HG03159 (cell line): ENCODE results near the gene CSTPP1.

Experiments used
- ATAC-seq: cut with Tn5 transposase; IDR thresholded peaks from one replicate; pipeline ENCODE4 v1.9.1; 2021; ENCODE audit warnings: mild to moderate bottlenecking, moderate library complexity; ENCODE audit not compliant: unreplicated experiment

Gene CSTPP1

GRCh38 chr11:47176328-47177228 lies 240.0 kb downstream of the CSTPP1 start, which contains the start of gene ARFGAP2:
Gene ARFGAP2 (minus strand): TSS chr11:47176879. CDS start chr11:47176853, 26 bp downstream.
- peak; percentile 88 for ATAC-seq

- peak; percentile 41 for ATAC-seq
These were observed 240.8 kb downstream of the CSTPP1 start for GRCh38 chr11:47177229-47177845.

- ATAC-seq = no peak
These were observed 241.3 kb downstream of the CSTPP1 start for GRCh38 chr11:47177846-47178245.

- ATAC-seq = no peak
These were observed 241.8 kb downstream of the CSTPP1 start for GRCh38 chr11:47178316-47178715.

GRCh38 chr11:47178737-47179654 lies 242.4 kb downstream of the CSTPP1 start:
- no peak for ATAC-seq

GRCh38 chr11:47179655-47179991 lies 243.1 kb downstream of the CSTPP1 start:
- ATAC-seq = no peak

GRCh38 chr11:47180006-47180787 lies 243.6 kb downstream of the CSTPP1 start:
- no peak for ATAC-seq

- no peak for ATAC-seq
These were observed 244.7 kb downstream of the CSTPP1 start for GRCh38 chr11:47181271-47181670.

- ATAC-seq = no peak
These were observed 245.8 kb downstream of the CSTPP1 start for GRCh38 chr11:47182380-47182779.

- no peak for ATAC-seq
These were observed 246.7 kb downstream of the CSTPP1 start for GRCh38 chr11:47183031-47183856.

GRCh38 chr11:47183969-47184368 lies 247.4 kb downstream of the CSTPP1 start:
- no peak for ATAC-seq

GRCh38 chr11:47184711-47185304 lies 248.2 kb downstream of the CSTPP1 start:
- no peak for ATAC-seq

GRCh38 chr11:47185305-47186075 lies 248.9 kb downstream of the CSTPP1 start:
- ATAC-seq = no peak

GRCh38 chr11:47186076-47186699 lies 249.6 kb downstream of the CSTPP1 start, which contains the start of gene PACSIN3:
Gene PACSIN3 (minus strand): TSS chr11:47186434. CDS start chr11:47182727, 3,707 bp downstream.
- ATAC-seq = no peak

GRCh38 chr11:47186700-47187695 lies 250.4 kb downstream of the CSTPP1 start:
- ATAC-seq = no peak

GRCh38 chr11:47187723-47188122 lies 251.2 kb downstream of the CSTPP1 start:
- ATAC-seq = no peak

GRCh38 chr11:47188259-47188658 lies 251.7 kb downstream of the CSTPP1 start:
- ATAC-seq = no peak
